HL-60 (cell line): ENCODE measurements around the gene APEH.

Experiments
- DNase-seq, 2 experiments: peaks; one replicate each; pipeline ENCODE4 v3.0.0-alpha.2; 2010 to 2020; ENCODE audit warnings: low read depth in 1 of 2, low spot score in 1 of 2
- H3K27ac ChIP-seq: fragments of 250-450 bp; sonication (Bioruptor Pico); replicated peaks from 2 replicates; pipeline ENCODE4 v1.5.1; 2020; ENCODE audit warnings: mild to moderate bottlenecking, moderate library complexity
- H3K27me3 ChIP-seq: fragments of 250-450 bp; sonication (Bioruptor Pico); 2 replicates; pipeline ENCODE4 v1.5.1; 2021; ENCODE audit warnings: mild to moderate bottlenecking, moderate library complexity; ENCODE audit not compliant: insufficient read depth, poor library complexity, severe bottlenecking
- H3K4me3 ChIP-seq: replicated peaks from 2 replicates; pipeline ENCODE4 v1.5.1; 2011; ENCODE audit warnings: mild to moderate bottlenecking, control low read depth, low read length; ENCODE audit not compliant: insufficient read depth
- CTCF ChIP-seq: IDR thresholded peaks from one replicate; pipeline ENCODE4 v1.5.1; 2011; ENCODE audit warnings: low read length, control low read depth, inconsistent platforms; ENCODE audit not compliant: insufficient read depth
- GABPA ChIP-seq: IDR thresholded peaks from 2 replicates; pipeline ENCODE4 v1.6.1; 2012; ENCODE audit warnings: low read depth
- POLR2AphosphoS5 ChIP-seq: IDR thresholded peaks from 2 replicates; pipeline ENCODE4 v1.6.1; 2012; ENCODE audit warnings: low read depth
- REST ChIP-seq: IDR thresholded peaks from 2 replicates; pipeline ENCODE4 v1.6.1; 2012; ENCODE audit warnings: low read depth; ENCODE audit not compliant: insufficient replicate concordance
- SPI1 ChIP-seq: IDR thresholded peaks from 2 replicates; pipeline ENCODE4 v1.6.1; 2012; ENCODE audit warnings: low read depth, mild to moderate bottlenecking, borderline replicate concordance

The APEH gene

GRCh38 chr3:49725906-49726681 lies 51.9 kb downstream of the APEH start:
- TF ChIP-seq GABPA: no peak
- TF ChIP-seq POLR2AphosphoS5: no peak
- no peak for TF ChIP-seq REST
- DNase-seq: no peak
- H3K27me3 ChIP-seq: no peaks in the 10 kb centered on the region
- H3K4me3 ChIP-seq: no peak overlapping the region
- no peak overlapping the region for H3K27ac ChIP-seq

GRCh38 chr3:49727154-49727923 lies 53.2 kb downstream of the APEH start:
- DNase-seq: no peak
- Histone ChIP-seq H3K4me3 (no peak overlapping the region), H3K27me3 (no peaks in the 10 kb centered on the region), H3K27ac (no peak overlapping the region)
- TF ChIP-seq SPI1: no peak
- no peak for TF ChIP-seq CTCF
- TF ChIP-seq POLR2AphosphoS5: no peak
- TF ChIP-seq REST: no peak
- TF ChIP-seq GABPA: no peak

GRCh38 chr3:49727924-49728361 lies 53.8 kb downstream of the APEH start:
- H3K4me3 ChIP-seq: no peak overlapping the region
- DNase-seq: no peak
- no peaks in the 10 kb centered on the region for H3K27me3 ChIP-seq
- TF ChIP-seq GABPA (no peak), POLR2AphosphoS5 (no peak), CTCF (no peak), SPI1 (no peak), REST (no peak)
- H3K27ac ChIP-seq: no peak overlapping the region
